Middle frontal gyrus (tissue), 1 donor: ENCODE data around the gene CDC14B.
"Not testable (repeated sequence)": the region's sequence is repeated elsewhere in the genome, so short reads cannot be mapped to it uniquely, and the experiment has no call there.

Experiments
- DNase-seq: peaks from one replicate; pipeline ENCODE4 v3.0.0-alpha.2; 2015; ENCODE audit warnings: low spot score; ENCODE audit errors: extremely low spot score

Gene CDC14B

GRCh38 chr9:96503374-96503748 lies 116.3 kb downstream of the CDC14B start:
- not testable (repeated sequence) for DNase-seq

GRCh38 chr9:96502539-96503373 lies 116.9 kb downstream of the CDC14B start:
- no peak for DNase-seq

DNA sequence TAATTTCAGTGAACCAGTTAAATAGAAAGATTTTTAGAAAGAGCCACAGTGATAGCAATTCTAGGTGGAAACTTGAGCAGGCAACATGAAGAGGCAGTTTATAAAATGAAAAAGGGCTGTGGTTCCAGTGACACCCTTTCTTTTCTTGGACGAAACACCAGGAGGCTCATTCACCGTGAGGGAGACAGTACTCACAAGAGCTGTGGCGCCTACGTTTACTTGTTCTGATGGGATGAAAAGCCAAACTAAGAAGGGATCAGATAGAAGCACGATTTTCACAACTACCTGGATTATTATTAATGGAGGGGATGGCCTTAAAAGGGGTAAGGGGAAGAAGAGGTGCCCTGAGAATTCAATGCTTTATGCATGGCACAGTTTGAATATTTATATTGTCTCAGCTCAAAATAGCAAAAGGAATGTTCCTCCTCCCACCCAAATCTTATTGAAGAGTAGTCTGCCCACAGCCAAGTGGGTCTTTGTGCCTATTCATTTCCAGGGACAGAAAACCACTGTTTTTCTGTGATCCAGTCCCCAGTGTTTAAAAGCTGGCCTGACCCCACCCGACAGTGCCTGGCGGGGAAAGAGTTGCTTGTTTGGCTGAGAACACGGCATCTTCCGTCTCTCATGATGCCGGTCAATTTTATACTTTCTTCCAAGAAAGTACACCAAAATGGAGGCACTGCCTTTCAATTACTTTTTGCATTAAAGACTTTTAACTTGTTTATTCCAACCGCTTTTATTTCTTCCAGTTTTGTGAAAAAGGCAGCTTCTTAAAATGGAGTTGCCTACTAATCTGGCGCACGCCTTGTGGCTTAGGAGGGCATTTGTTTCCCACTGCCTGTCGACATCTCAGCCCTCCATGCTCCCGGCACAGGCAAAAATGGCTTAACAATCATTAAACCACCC lies 117.8 kb downstream of the CDC14B start:
- no peak for DNase-seq

DNA sequence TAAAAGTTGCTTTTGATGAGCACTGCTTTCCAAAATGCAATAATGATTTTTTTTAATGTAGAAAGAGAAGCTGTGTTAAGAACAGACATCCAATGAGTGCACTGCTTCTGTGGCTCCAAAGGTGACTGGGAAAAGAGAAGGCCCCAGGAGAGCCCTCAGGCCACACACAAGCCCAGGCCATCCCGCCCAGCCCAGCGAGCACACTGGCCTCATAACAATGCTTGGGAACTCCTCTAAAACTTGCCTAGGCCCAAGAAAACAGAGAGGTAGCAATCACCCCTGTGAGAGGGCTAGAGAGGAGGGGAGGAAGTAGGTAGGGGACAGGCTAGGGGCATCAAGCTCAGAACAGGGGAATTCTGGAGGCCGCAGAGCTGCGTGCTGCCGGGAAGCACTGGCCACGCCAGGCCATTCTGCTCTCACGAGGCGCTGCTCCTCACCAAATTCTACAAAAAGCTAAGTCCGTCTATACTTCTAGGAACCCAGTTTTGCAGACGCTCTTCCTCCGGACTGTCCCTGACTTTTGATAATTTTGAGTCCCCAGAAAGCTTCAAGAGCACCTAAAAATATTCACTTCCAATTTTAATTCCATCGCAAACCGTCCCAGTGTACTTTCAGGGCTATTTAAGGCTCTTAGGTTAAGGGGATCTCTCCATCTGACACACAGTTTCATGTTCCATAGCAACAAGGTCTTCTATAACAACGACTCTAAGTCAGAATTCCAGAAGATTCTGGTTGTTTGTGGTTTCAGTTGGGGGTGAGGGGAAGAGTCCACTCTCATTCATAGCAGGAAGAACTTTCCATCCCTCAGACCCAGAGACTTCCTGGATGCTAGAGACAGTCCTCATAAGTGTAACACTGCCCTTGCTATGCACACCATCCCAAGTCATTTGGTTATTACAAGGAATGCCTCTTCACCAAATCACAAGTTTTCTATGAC lies 118.7 kb downstream of the CDC14B start:
- no peak for DNase-seq

- DNase-seq, result no peak
Measured at GRCh38 chr9:96499257-96499656, 120.4 kb downstream of the CDC14B start.

GRCh38 chr9:96498796-96499195 lies 120.8 kb downstream of the CDC14B start:
- no peak for DNase-seq

- no peak for DNase-seq
Measured at GRCh38 chr9:96497117-96497399, 122.6 kb downstream of the CDC14B start.

- DNase-seq, result no peak
Measured at GRCh38 chr9:96496368-96497116, 123.1 kb downstream of the CDC14B start.

DNA sequence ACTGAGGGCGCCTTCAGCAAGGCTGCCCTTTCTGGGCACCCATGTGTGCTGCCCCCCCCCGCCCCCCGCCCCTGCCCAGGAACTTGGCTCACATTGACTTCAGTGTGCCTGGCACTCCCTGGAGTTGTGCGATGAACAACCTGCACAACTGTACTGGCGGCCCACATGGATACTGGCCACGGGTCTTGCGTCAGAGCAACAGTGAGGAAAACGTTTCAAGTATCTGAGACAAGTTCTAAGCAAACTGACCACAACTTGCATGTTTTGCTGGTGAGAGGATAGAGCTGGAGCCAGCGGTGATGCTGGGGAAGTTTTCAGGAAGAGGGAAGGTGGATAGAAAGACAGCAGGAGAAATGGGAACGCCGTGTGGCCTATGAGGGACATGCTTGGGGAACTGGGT lies 124.3 kb downstream of the CDC14B start:
- DNase-seq, result no peak

- no peak for DNase-seq
Measured at GRCh38 chr9:96494215-96494800, 125.3 kb downstream of the CDC14B start.

DNA sequence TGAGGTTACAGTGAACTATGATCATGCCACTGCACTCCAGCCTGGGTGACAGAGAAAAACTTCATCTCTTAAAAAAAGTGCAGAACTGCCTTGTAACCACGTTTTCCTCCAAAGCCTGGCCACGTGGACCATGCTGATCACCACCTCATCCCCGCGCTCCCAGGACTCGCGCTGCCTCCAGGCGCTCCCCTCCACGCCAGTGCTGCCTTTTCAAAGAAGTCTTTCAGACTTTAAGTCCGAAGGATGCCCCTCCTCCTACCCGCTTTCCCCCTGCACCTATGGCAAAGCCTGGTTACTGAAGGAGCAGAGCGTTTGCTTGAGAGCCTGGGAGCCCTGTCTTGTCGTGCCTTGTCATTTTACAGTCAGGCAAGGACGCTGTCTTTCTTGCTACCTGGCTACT lies 125.9 kb downstream of the CDC14B start:
- no peak for DNase-seq

DNA sequence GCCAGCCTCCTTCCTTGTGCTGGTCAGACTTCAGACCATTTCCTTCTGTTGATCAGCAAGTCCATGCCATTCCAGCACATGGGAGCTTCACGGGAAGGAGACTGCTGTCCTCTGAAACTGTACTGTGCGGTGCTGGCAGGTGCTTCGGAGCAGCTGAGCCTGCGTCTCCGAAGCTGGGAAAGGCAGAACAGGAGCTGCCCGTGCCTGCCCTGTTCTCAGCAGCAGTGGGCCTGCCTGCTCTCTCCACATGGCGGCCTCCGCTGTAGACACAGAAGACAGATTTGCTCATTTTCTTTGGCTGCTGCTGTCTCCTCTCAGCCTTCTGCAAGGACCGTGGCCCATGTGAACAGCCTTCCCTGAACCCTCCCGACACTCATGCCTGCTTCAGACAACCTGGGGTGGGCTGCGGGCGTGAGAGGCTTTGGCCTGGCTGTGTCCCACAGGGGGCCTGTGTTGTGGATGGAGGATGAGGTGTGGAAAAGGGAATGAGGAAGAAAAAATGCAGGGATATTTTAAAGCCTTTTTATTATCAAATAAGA lies 126.6 kb downstream of the CDC14B start:
- no peak for DNase-seq

- DNase-seq, result no peak
Measured at GRCh38 chr9:96491880-96492525, 127.6 kb downstream of the CDC14B start.

DNA sequence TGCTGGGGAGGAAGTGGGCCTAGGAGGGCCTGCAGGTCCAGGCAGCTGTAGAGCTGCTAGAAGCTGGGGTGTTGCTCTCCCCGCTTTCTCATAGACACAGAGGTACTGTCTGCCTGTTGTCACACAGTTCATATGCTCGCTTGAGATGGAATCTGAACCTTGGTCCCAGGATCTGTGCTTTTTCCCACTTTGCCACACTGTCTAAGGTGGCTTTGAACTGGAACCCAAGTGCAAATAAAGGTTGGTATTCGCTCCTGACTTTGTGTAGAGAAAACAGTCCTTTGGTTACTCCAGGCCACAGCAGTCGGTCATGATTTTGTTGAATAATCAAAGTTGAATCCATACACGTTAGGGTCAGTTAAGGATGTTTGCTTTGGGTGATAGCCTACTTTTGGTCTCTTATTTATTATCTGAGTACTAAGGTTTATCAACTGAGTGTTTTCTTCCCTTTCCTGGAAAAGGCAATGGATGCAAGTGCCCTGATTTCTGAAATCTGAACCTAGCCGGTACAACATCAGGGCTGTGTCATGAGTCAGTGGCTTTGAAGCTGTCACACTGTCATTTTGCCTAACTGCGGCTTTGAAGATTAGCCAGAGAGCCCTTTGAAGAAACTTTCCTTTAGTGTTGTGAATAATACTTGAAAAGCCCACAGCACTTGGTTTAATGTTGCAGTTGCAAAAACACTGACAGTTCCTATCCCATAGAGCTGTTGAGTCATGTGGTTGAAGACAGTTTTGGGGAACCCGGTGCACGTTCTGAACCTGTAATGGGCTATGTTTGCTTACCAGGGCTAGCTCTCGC lies 128.4 kb downstream of the CDC14B start:
- no peak for DNase-seq

- DNase-seq, result no peak
Measured at GRCh38 chr9:96490534-96491078, 129.0 kb downstream of the CDC14B start.

GRCh38 chr9:96489482-96489979 lies 130.1 kb downstream of the CDC14B start:
- no peak for DNase-seq

DNA sequence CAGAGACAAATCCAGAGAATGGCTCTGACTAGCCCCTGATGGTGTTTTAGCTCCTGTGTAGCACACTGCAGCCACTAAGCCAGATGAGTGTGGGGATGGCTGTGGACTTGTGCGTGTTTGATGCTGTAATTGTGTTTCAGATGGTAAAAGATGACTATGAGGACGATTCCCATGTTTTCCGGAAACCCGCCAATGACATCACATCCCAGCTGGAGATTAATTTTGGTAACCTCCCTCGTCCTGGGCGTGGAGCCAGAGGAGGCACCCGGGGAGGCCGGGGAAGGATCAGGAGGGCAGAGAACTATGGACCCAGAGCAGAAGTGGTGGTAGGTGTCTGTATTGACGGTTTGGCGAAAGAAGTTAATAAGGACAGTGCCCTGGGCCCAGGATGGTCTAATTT lies 131.7 kb downstream of the CDC14B start:
- DNase-seq, result no peak

GRCh38 chr9:96487029-96487396 lies 132.6 kb downstream of the CDC14B start:
- DNase-seq, result no peak
